NCI-H2227 (cell line): Measurements from ENCODE around the gene EPB41.
"Not testable (repeated sequence)": the region's sequence is repeated elsewhere in the genome, so short reads cannot be mapped to it uniquely, and the experiment has no call there.

ENCODE experiments used
- DNase-seq: peaks from one replicate; lab custom pipeline; 2025; ENCODE audit not compliant: unreplicated experiment; lab: John Stamatoyannopoulos, UW

Gene EPB41

GRCh38 chr1:28914228-28915030, at the start of gene EPB41:
Gene EPB41 (plus strand): TSS chr1:28914569. CDS start chr1:28987438, 72,869 bp downstream.
- peak; percentile 97 for DNase-seq

GRCh38 chr1:28864695-28865094, 49.7 kb upstream of the EPB41 start:
- no peak for DNase-seq

GRCh38 chr1:28865997-28866650, 48.2 kb upstream of the EPB41 start:
- no peak for DNase-seq

- peak; percentile 24 for DNase-seq
Measured at GRCh38 chr1:28867850-28868249, 46.5 kb upstream of the EPB41 start.

- no peak for DNase-seq
Measured at GRCh38 chr1:28869952-28870351, 44.4 kb upstream of the EPB41 start.

- no peak for DNase-seq
Measured at GRCh38 chr1:28871631-28872401, 42.6 kb upstream of the EPB41 start.

GRCh38 chr1:28875134-28875533, 39.2 kb upstream of the EPB41 start:
- DNase-seq: not testable (repeated sequence)

- peak; percentile 83 for DNase-seq
Measured at GRCh38 chr1:28877132-28877781, 37.1 kb upstream of the EPB41 start.

GRCh38 chr1:28878796-28879195, 35.6 kb upstream of the EPB41 start:
- no peak for DNase-seq

GRCh38 chr1:28882009-28882628, 32.2 kb upstream of the EPB41 start:
- DNase-seq: peak; percentile 92

- DNase-seq: no peak
Measured at GRCh38 chr1:28883242-28883616, 31.1 kb upstream of the EPB41 start.

GRCh38 chr1:28885472-28885877, 28.9 kb upstream of the EPB41 start:
- no peak for DNase-seq

- no peak for DNase-seq
Measured at GRCh38 chr1:28885977-28886730, 28.2 kb upstream of the EPB41 start.

- peak; percentile 92 for DNase-seq
Measured at GRCh38 chr1:28886731-28887418, 27.5 kb upstream of the EPB41 start.

- DNase-seq: no peak
Measured at GRCh38 chr1:28887419-28887834, 26.9 kb upstream of the EPB41 start.

- DNase-seq: peak; percentile 67
Measured at GRCh38 chr1:28887835-28888682, 26.3 kb upstream of the EPB41 start.

- DNase-seq: no peak
Measured at GRCh38 chr1:28888915-28889314, 25.5 kb upstream of the EPB41 start.

- DNase-seq: no peak
Measured at GRCh38 chr1:28889357-28889756, 25.0 kb upstream of the EPB41 start.

- DNase-seq: no peak
Measured at GRCh38 chr1:28890435-28890834, 23.9 kb upstream of the EPB41 start.
